Measurements from ENCODE around the gene MIS18A.

GRCh38 chr21:32285476-32285875 is 6.6 kb upstream of the MIS18A start:
- TF ChIP-seq POLR2AphosphoS5 (IDR thresholded peaks at IDR 0.05) (no peak), CTCF (IDR thresholded peaks at IDR 0.05) (no peak)
